ENCODE measurements around the gene TM9SF4.
"Not testable (repeated sequence)": the region's sequence is repeated elsewhere in the genome, so short reads cannot be mapped to it uniquely, and the experiment has no call there.

The TM9SF4 gene

DNA sequence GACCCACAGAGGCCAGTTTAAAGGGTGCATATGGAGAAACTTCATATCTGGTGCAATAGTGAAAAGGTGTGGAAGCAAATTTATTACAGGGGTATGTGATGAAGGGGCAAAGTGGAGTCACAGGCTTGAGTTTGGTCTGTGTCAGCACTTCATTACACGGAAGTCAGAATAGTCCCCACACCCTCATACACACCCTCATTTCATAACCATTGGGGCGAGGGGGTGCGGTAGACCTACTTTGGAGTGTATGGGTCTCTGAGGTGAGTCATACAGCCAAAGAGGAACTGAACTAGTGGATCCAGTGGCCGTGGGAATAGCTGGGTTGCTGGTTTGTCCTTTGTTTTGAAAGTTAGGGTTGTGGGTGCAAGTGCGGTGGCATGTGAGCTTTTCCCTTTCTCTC is 3.3 kb downstream of the TM9SF4 start:
- H3K36me3 ChIP-seq (ENCODE audit: control insufficient read depth in 5 of 5, insufficient read depth in 5 of 5, low read length in 5 of 5): peaks cover 0 to 7% (median 4%) of the 10 kb centered on the region in 5 donors
- peaks cover 11 to 42% (median 32%) of the 10 kb centered on the region in 5 donors for H3K4me1 ChIP-seq (ENCODE audit: control insufficient read depth in 5 of 5, insufficient read depth in 5 of 5, low read length in 5 of 5)
- no peaks in the 10 kb centered on the region for H3K9me3 ChIP-seq (ENCODE audit: control insufficient read depth in 5 of 5, low read length in 5 of 5)
- no peak overlapping the region for H3K27ac ChIP-seq (ENCODE audit: low read depth, low read length)
- H3K4me3 ChIP-seq (ENCODE audit: low read depth in 1 of 5, low read length in 5 of 5): no peak overlapping the region
- H3K27me3 ChIP-seq (ENCODE audit: control insufficient read depth in 5 of 5, insufficient read depth in 4 of 5, low read length in 5 of 5): no peaks in the 10 kb centered on the region
- H3K9ac ChIP-seq (ENCODE audit: low read length in 5 of 5): no peak overlapping the region

DNA sequence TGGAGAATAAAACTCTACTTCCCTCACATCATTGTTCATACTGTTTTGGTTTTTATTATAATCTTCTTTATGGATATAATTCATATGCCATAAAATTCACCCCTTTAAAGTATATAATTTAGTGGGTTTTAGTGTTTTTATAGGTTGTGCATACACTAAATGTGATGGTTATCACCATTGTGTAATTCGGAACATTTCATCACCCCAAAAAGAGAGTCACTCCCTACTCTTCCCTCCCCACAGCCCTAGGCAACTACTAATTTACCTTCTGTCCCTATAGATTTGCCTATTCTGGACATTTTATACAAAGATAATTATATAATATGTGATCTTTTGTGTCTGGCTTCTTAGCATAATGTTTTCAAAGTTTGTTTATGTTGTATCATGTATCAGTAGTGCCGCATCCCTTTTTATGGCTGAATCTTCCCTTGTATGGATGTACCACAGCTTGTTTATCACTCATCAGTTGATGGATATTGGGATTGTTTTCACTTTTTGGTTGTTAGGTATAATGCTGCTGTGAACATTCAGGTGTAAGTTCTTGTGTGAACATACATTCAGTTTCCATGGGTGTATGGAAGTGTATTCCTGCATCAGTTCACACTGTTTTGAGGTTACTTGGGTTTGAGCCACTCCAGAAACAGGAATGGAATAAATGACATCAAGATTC is 4.2 kb downstream of the TM9SF4 start:
- no peaks in the 10 kb centered on the region for H3K27me3 ChIP-seq (ENCODE audit: control insufficient read depth in 5 of 5, insufficient read depth in 4 of 5, low read length in 5 of 5)
- H3K9me3 ChIP-seq (ENCODE audit: control insufficient read depth in 5 of 5, low read length in 5 of 5): no peaks in the 10 kb centered on the region
- peaks cover 11 to 42% (median 32%) of the 10 kb centered on the region in 5 donors for H3K4me1 ChIP-seq (ENCODE audit: control insufficient read depth in 5 of 5, insufficient read depth in 5 of 5, low read length in 5 of 5)
- H3K9ac ChIP-seq (ENCODE audit: low read length in 5 of 5): no peak overlapping the region
- H3K36me3 ChIP-seq (ENCODE audit: control insufficient read depth in 5 of 5, insufficient read depth in 5 of 5, low read length in 5 of 5): peaks cover 0 to 7% (median 4%) of the 10 kb centered on the region in 5 donors
- no peak overlapping the region for H3K4me3 ChIP-seq (ENCODE audit: low read depth in 1 of 5, low read length in 5 of 5)
- H3K27ac ChIP-seq (ENCODE audit: low read depth, low read length): no peak overlapping the region

DNA sequence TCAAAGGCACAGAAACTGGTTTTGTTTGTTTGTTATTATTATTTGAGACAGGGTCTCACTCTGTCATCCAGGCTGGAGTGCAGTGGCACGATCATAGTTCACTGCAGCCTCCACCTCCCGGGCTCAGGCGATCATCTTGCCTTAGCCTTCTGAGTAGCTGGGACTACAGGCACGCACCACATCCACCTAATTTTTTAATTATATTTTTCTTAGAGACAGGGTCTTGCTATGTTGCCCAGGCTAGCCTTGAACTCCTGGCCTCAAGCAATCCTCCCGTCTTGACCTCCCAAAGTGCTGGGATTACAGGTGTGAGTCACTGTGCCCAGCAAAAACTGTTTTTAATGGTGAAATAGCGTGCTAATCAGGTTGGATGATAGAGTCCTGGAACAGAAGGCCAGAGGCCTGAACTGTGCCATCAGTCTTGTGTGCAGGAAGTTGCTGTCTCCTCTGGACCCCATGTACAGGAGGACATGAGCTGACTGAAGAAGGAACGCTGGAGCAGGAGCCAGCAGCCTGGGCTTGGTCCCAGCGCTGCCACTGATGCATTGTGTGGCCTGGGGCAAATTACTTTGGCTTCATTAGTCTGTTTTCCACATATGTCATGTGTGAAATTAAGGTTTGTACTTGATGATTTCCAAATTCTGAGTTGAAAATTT is 4.9 kb downstream of the TM9SF4 start:
- H3K9me3 ChIP-seq (ENCODE audit: control insufficient read depth in 5 of 5, low read length in 5 of 5): no peaks in the 10 kb centered on the region
- H3K9ac ChIP-seq (ENCODE audit: low read length in 5 of 5): no peak overlapping the region
- H3K27me3 ChIP-seq (ENCODE audit: control insufficient read depth in 5 of 5, insufficient read depth in 4 of 5, low read length in 5 of 5): no peaks in the 10 kb centered on the region
- no peak overlapping the region for H3K27ac ChIP-seq (ENCODE audit: low read depth, low read length)
- peaks cover 0 to 7% (median 4%) of the 10 kb centered on the region in 5 donors for H3K36me3 ChIP-seq (ENCODE audit: control insufficient read depth in 5 of 5, insufficient read depth in 5 of 5, low read length in 5 of 5)
- peaks cover 9 to 42% (median 31%) of the 10 kb centered on the region in 5 donors for H3K4me1 ChIP-seq (ENCODE audit: control insufficient read depth in 5 of 5, insufficient read depth in 5 of 5, low read length in 5 of 5)
- H3K4me3 ChIP-seq (ENCODE audit: low read depth in 1 of 5, low read length in 5 of 5): no peak overlapping the region

DNA sequence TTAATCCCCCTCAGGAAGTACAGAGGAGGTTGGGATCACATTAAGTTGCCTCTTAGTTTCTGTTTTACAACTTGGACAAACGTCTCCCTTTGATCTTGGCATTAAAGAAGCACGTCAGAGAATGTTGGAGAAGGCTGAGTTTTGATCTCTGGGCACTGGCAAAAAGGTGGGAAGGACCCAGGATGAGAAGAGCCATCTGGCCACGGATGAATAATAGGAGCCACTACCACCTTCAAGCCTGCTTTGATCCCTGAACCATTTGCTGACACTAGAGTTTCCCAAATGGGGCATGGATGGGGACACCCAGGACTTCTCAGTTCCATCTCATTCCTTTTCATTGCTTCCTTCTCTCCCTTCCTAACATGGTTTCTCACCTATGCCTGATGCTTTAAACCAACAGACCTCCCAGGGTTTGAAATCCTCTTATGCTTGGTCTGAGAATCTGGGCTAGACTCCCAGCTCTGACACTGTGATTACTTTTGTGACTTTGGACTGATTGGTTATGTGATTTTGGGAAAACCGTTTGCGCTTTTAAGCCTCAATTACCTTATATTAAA is 5.8 kb downstream of the TM9SF4 start:
- Histone ChIP-seq H3K4me1 (ENCODE audit: control insufficient read depth in 5 of 5, insufficient read depth in 5 of 5, low read length in 5 of 5) (peaks cover 6 to 36% (median 26%) of the 10 kb centered on the region in 5 donors), H3K36me3 (ENCODE audit: control insufficient read depth in 5 of 5, insufficient read depth in 5 of 5, low read length in 5 of 5) (peaks cover 0 to 7% (median 4%) of the 10 kb centered on the region in 5 donors), H3K27me3 (ENCODE audit: control insufficient read depth in 5 of 5, insufficient read depth in 4 of 5, low read length in 5 of 5) (no peaks in the 10 kb centered on the region), H3K9me3 (ENCODE audit: control insufficient read depth in 5 of 5, low read length in 5 of 5) (no peaks in the 10 kb centered on the region), H3K4me3 (ENCODE audit: low read depth in 1 of 5, low read length in 5 of 5) (no peak overlapping the region), H3K27ac (ENCODE audit: low read depth, low read length) (no peak overlapping the region), H3K9ac (ENCODE audit: low read length in 5 of 5) (no peak overlapping the region)

GRCh38 chr20:32116079-32116521 is 6.6 kb downstream of the TM9SF4 start:
- H3K27ac ChIP-seq (ENCODE audit: low read depth, low read length): no peak overlapping the region
- H3K4me3 ChIP-seq (ENCODE audit: low read depth in 1 of 5, low read length in 5 of 5): no peak overlapping the region
- H3K9me3 ChIP-seq (ENCODE audit: control insufficient read depth in 5 of 5, low read length in 5 of 5): no peaks in the 10 kb centered on the region
- peaks cover 0 to 29% (median 18%) of the 10 kb centered on the region in 5 donors for H3K4me1 ChIP-seq (ENCODE audit: control insufficient read depth in 5 of 5, insufficient read depth in 5 of 5, low read length in 5 of 5)
- H3K9ac ChIP-seq (ENCODE audit: low read length in 5 of 5): no peak overlapping the region
- no peaks in the 10 kb centered on the region for H3K27me3 ChIP-seq (ENCODE audit: control insufficient read depth in 5 of 5, insufficient read depth in 4 of 5, low read length in 5 of 5)
- H3K36me3 ChIP-seq (ENCODE audit: control insufficient read depth in 5 of 5, insufficient read depth in 5 of 5, low read length in 5 of 5): peaks cover 0 to 7% (median 4%) of the 10 kb centered on the region in 5 donors

DNA sequence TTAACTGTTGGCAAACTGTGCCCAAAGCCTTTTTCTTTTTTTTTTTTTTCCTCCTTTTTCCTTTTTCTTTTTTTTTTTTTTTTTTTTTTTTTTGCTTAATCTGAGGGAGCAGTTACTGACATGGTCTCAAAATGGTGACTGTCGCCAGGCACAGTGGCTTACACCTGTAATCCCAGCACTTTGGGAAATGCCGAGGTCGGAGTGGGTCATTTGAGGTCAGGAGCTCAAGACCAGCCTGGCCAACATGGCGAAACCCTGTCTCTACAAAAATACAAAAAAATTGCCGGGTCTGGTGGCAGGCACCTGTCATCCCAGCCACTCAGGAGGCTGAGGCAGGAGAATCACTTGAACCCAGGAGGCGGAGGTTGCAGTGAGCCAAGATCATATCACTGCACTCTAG is 7.3 kb downstream of the TM9SF4 start:
- H3K27ac ChIP-seq (ENCODE audit: low read depth, low read length); H3K9ac ChIP-seq (ENCODE audit: low read length in 5 of 5); H3K4me3 ChIP-seq (ENCODE audit: low read depth in 1 of 5, low read length in 5 of 5); H3K27me3 ChIP-seq (ENCODE audit: control insufficient read depth in 5 of 5, insufficient read depth in 4 of 5, low read length in 5 of 5); H3K9me3 ChIP-seq (ENCODE audit: control insufficient read depth in 5 of 5, low read length in 5 of 5); H3K36me3 ChIP-seq (ENCODE audit: control insufficient read depth in 5 of 5, insufficient read depth in 5 of 5, low read length in 5 of 5): not testable (repeated sequence)
- peaks cover 0 to 26% (median 14%) of the 10 kb centered on the region in 5 donors for H3K4me1 ChIP-seq (ENCODE audit: control insufficient read depth in 5 of 5, insufficient read depth in 5 of 5, low read length in 5 of 5)

- H3K36me3 ChIP-seq (ENCODE audit: control insufficient read depth in 5 of 5, insufficient read depth in 5 of 5, low read length in 5 of 5); H3K27ac ChIP-seq (ENCODE audit: low read depth, low read length); H3K9ac ChIP-seq (ENCODE audit: low read length in 5 of 5); H3K9me3 ChIP-seq (ENCODE audit: control insufficient read depth in 5 of 5, low read length in 5 of 5); H3K4me3 ChIP-seq (ENCODE audit: low read depth in 1 of 5, low read length in 5 of 5); H3K27me3 ChIP-seq (ENCODE audit: control insufficient read depth in 5 of 5, insufficient read depth in 4 of 5, low read length in 5 of 5): not testable (repeated sequence)
- peaks cover 0 to 15% (median 7%) of the 10 kb centered on the region in 5 donors for H3K4me1 ChIP-seq (ENCODE audit: control insufficient read depth in 5 of 5, insufficient read depth in 5 of 5, low read length in 5 of 5)
Measured at GRCh38 chr20:32118427-32118826, 8.9 kb downstream of the TM9SF4 start.

DNA sequence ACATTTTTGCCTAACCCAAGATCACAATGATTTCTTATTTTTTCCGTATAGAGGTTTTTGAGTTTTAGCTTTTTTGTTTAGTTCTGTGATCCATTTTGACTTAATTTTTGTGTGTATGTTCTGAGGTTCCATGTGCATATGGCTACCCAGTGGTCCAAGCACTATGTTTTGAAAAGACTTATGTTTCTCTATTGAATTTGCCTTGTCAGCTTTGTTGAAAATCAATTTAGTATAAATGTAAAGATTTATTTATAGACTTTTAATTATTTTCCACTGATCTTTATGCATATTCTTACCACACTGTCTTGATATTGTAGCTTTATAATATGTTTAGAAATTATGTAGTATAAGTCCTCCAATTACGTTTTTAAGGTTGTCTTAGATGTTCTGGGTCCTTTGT is 10.2 kb downstream of the TM9SF4 start:
- Histone ChIP-seq H3K36me3 (ENCODE audit: control insufficient read depth in 5 of 5, insufficient read depth in 5 of 5, low read length in 5 of 5) (peaks cover 0 to 8% (median 4%) of the 10 kb centered on the region in 5 donors), H3K4me1 (ENCODE audit: control insufficient read depth in 5 of 5, insufficient read depth in 5 of 5, low read length in 5 of 5) (peaks cover 0 to 15% (median 7%) of the 10 kb centered on the region in 5 donors), H3K9me3 (ENCODE audit: control insufficient read depth in 5 of 5, low read length in 5 of 5) (no peaks in the 10 kb centered on the region), H3K27ac (ENCODE audit: low read depth, low read length) (no peak overlapping the region), H3K4me3 (ENCODE audit: low read depth in 1 of 5, low read length in 5 of 5) (no peak overlapping the region), H3K9ac (ENCODE audit: low read length in 5 of 5) (no peak overlapping the region), H3K27me3 (ENCODE audit: control insufficient read depth in 5 of 5, insufficient read depth in 4 of 5, low read length in 5 of 5) (no peaks in the 10 kb centered on the region)

- not testable (repeated sequence) for H3K27me3 ChIP-seq (ENCODE audit: control insufficient read depth in 5 of 5, insufficient read depth in 4 of 5, low read length in 5 of 5); H3K27ac ChIP-seq (ENCODE audit: low read depth, low read length); H3K4me3 ChIP-seq (ENCODE audit: low read depth in 1 of 5, low read length in 5 of 5); H3K9me3 ChIP-seq (ENCODE audit: control insufficient read depth in 5 of 5, low read length in 5 of 5); H3K36me3 ChIP-seq (ENCODE audit: control insufficient read depth in 5 of 5, insufficient read depth in 5 of 5, low read length in 5 of 5); H3K4me1 ChIP-seq (ENCODE audit: control insufficient read depth in 5 of 5, insufficient read depth in 5 of 5, low read length in 5 of 5); H3K9ac ChIP-seq (ENCODE audit: low read length in 5 of 5)
Measured at GRCh38 chr20:32121908-32122307, 12.4 kb downstream of the TM9SF4 start.

- Histone ChIP-seq H3K36me3 (ENCODE audit: control insufficient read depth in 5 of 5, insufficient read depth in 5 of 5, low read length in 5 of 5) (peaks cover 0 to 8% (median 2%) of the 10 kb centered on the region in 5 donors), H3K4me1 (ENCODE audit: control insufficient read depth in 5 of 5, insufficient read depth in 5 of 5, low read length in 5 of 5) (no peaks in the 10 kb centered on the region), H3K4me3 (ENCODE audit: low read depth in 1 of 5, low read length in 5 of 5) (no peak overlapping the region), H3K27me3 (ENCODE audit: control insufficient read depth in 5 of 5, insufficient read depth in 4 of 5, low read length in 5 of 5) (no peaks in the 10 kb centered on the region), H3K9ac (ENCODE audit: low read length in 5 of 5) (no peak overlapping the region), H3K27ac (ENCODE audit: low read depth, low read length) (no peak overlapping the region), H3K9me3 (ENCODE audit: control insufficient read depth in 5 of 5, low read length in 5 of 5) (no peaks in the 10 kb centered on the region)
Measured at GRCh38 chr20:32123088-32123487, 13.6 kb downstream of the TM9SF4 start.

All from subcutaneous abdominal adipose tissue (tissue), 5 donors.